WERI-Rb-1 (cell line): ENCODE results near the gene SPRR5.

Source experiments
- DNase-seq: peaks from one replicate; pipeline ENCODE4 v3.0.0-alpha.2; 2020
- H3K27ac ChIP-seq: fragments of 250-450 bp; sonication (Bioruptor Pico); 2 replicates; pipeline ENCODE4 v1.5.1; 2020; ENCODE audit warnings: mild to moderate bottlenecking, moderate library complexity
- H3K27me3 ChIP-seq: fragments of 250-450 bp; sonication (Bioruptor Pico); 2 replicates; pipeline ENCODE4 v1.5.1; 2021; ENCODE audit warnings: mild to moderate bottlenecking, low read depth, moderate library complexity; ENCODE audit not compliant: insufficient read depth, severe bottlenecking
- H3K36me3 ChIP-seq: fragments of 250-450 bp; sonication (Bioruptor Pico); 2 replicates; pipeline ENCODE4 v1.5.1; 2020; ENCODE audit warnings: mild to moderate bottlenecking, moderate library complexity
- H3K4me3 ChIP-seq: 2 replicates; pipeline ENCODE4 v1.5.1; 2011; ENCODE audit warnings: low read depth, mild to moderate bottlenecking, control low read depth, low read length
- H3K9me3 ChIP-seq: fragments of 250-450 bp; sonication (Bioruptor Pico); 2 replicates; pipeline ENCODE4 v1.5.1; 2021; ENCODE audit warnings: mild to moderate bottlenecking, moderate library complexity; ENCODE audit not compliant: severe bottlenecking
- TF ChIP-seq, protein P1 (sequence below): IDR thresholded peaks from 2 replicates; pipeline ENCODE4 v1.5.1; 2011; ENCODE audit warnings: low read depth, mild to moderate bottlenecking, control low read depth, inconsistent platforms, low read length

Gene SPRR5

DNA sequence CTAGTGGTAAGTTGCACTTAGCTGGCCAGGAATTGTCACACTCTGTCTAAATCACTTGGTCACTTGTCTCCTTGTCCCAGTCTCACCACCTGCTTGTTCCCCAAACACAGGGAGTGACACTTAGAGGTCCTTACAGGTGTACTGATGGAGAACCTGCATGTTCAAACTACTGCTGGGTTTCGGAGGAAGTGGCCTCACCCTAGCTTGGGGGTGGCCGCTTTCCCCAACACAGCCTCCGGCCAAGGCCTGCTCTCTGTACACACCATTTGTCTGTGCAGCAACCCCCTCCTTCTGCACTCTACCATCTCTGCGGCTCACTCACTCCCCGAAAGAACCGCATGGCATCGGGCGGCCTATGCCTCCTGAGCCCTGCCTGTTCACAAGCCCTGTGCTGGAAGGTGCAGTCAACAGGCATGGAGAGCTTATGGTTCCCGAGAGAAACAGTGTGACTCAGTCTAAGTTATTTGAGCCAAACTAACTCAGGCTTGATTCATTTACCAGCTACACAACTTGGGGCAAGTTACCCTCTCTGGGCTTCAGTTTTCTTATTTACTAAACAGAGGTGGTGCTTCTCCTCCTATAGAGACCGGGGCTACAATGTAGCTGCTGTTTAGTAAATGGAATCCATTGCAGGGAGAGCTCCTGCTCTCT, 12.9 kb downstream of the SPRR5 start:
- Histone ChIP-seq H3K27me3 (no peaks in the 10 kb centered on the region), H3K27ac (no peak overlapping the region), H3K9me3 (peaks cover 20% of the 10 kb centered on the region), H3K36me3 (no peaks in the 10 kb centered on the region), H3K4me3 (no peak overlapping the region)
- TF ChIP-seq, protein P1, sequence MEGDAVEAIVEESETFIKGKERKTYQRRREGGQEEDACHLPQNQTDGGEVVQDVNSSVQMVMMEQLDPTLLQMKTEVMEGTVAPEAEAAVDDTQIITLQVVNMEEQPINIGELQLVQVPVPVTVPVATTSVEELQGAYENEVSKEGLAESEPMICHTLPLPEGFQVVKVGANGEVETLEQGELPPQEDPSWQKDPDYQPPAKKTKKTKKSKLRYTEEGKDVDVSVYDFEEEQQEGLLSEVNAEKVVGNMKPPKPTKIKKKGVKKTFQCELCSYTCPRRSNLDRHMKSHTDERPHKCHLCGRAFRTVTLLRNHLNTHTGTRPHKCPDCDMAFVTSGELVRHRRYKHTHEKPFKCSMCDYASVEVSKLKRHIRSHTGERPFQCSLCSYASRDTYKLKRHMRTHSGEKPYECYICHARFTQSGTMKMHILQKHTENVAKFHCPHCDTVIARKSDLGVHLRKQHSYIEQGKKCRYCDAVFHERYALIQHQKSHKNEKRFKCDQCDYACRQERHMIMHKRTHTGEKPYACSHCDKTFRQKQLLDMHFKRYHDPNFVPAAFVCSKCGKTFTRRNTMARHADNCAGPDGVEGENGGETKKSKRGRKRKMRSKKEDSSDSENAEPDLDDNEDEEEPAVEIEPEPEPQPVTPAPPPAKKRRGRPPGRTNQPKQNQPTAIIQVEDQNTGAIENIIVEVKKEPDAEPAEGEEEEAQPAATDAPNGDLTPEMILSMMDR: no peak
- no peak for DNase-seq

DNA sequence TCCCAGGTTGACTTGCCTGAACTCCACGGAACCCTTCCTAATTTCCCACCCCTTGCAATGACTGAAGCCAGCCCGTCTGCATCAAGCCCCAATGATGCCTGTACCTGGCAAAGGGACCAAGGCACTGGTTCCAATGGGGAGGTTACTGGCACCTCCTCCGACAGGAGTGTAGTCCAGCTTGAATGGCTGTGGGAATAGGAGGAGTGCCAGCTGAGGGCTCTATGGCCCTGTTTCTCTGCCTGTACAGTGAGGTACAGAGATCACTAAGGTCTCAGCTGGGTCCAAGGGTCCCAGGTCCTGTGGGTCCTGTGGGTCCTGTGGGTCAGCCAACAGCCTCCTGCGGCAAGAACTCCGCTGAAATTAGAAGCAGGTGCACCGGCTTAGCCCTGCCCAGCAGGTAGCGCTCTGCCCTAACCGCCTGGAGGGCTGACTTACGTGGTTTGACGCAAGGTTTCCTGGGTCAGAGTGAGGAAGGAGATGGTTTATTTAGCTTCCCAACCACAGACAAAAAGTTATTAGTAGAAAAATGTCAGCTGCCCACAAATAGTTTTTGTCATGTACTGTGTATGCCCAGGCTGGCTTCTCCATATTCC, 13.5 kb downstream of the SPRR5 start:
- Histone ChIP-seq H3K27ac (peak overlapping the region; percentile 7; the same call in 1 of the 2 replicates), H3K36me3 (no peaks in the 10 kb centered on the region), H3K4me3 (no peak overlapping the region), H3K9me3 (peaks cover 20% of the 10 kb centered on the region), H3K27me3 (no peaks in the 10 kb centered on the region)
- TF ChIP-seq, protein P1: peak; percentile 56
- no peak for DNase-seq

DNA sequence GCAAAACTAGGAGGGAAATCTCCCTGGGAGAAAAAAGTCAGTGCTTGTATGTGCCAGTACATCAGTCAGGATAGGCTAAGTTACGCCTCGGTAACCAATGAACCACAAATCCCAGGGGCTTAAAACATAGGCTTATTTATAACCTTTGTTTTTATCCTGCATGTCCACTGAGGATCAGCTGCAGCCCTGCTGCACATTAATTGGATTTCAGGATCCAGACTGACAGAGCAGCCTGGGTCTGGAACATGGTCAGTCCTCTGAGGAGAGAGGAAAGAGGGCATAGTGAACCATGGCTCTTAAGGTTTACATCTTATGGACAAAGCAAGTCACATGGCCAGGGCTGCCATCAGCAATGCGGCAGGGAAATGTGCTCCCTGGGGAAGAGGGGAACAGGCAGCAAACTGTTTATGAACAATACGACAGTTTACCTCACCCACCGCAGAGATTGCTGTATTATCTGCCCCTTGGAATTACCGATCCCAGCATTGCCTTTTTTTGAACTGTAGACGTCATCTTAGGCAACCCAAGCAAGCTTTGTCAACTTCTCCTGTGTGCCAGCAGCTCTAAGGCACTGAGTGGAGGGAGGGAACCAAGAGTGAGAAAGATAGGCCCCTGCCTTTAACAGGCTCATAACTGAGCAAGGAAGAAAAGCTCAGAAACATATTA, 14.4 kb downstream of the SPRR5 start:
- peak overlapping the region; percentile 38 for H3K27ac ChIP-seq
- no peaks in the 10 kb centered on the region for H3K27me3 ChIP-seq
- peak; percentile 95 for DNase-seq

DNA sequence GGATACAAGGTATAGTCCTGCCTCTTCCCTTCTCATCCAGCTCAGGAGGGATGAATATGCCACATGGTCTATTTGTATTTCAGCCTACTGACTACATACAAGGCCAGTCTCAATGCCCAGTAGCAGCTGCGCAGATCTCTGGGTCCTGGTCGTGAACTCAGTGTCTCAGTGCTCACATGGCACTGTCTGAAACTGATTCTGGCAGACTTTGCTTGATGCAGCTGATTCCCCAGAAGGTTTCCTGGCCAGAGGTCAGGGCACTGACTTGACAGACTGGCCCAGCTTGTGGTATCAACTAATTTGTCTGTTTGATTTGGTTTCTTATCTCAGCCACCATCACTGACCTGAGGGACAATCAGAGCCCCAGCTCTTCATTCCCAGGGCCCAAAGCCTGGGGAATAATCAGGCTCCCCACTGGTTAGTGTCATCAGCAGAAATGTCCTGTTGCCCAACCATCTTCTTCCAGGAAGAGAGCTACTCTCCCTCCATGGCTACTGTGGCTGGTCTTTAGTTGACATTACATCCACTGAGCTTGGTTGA, 15.9 kb downstream of the SPRR5 start:
- peaks cover 15% of the 10 kb centered on the region for H3K9me3 ChIP-seq
- TF ChIP-seq, protein P1: no peak
- no peaks in the 10 kb centered on the region for H3K36me3 ChIP-seq
- no peak for DNase-seq
- no peaks in the 10 kb centered on the region for H3K27me3 ChIP-seq
- H3K27ac ChIP-seq: no peak overlapping the region
- no peak overlapping the region for H3K4me3 ChIP-seq

More for the DNA sequence above, 14.4 kb downstream of the SPRR5 start:
- Histone ChIP-seq H3K9me3 (peaks cover 20% of the 10 kb centered on the region), H3K4me3 (no peak overlapping the region), H3K36me3 (no peaks in the 10 kb centered on the region)
- TF ChIP-seq, protein P1: no peak

DNA sequence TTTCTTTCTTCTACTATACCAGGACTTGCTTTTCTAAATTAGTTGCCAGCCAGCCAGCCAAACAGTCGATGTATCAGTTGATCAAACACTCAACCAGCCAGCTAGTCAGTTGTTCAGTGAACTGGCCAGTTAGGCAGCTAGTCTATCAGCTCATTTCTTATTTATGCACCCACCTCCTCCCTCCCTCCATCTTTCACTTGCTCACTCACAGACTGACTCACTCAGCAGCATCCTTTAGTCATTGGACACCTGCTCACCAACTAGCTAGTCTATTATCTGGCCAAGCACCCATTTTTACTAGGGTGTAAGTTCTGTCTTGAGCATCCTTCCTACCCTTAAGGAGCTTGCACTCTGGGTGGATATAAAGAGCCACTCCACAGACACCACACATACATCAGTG, 17.5 kb downstream of the SPRR5 start:
- Histone ChIP-seq H3K36me3 (no peaks in the 10 kb centered on the region), H3K27ac (no peak overlapping the region), H3K9me3 (peaks cover 15% of the 10 kb centered on the region), H3K27me3 (no peaks in the 10 kb centered on the region), H3K4me3 (no peak overlapping the region)
- no peak for DNase-seq
- TF ChIP-seq, protein P1: no peak
